Smooth muscle cell (in vitro differentiated cells): ENCODE data around the gene CD6. TPM values are rescaled to one million over a fixed set of nuclear protein-coding genes. Genes with fewer than 3 reads are reported as not detected.

Experiments
- DNase-seq: peaks from one replicate; lab custom pipeline; 2025; ENCODE audit not compliant: unreplicated experiment; lab: John Stamatoyannopoulos, UW
- H2AFZ ChIP-seq: fragments of 200-600 bp; sonication (generic); 2 replicates; pipeline ENCODE4 v1.6.0; 2016; ENCODE audit warnings: antibody characterized with exemption, low read depth, mild to moderate bottlenecking
- H3F3A ChIP-seq: fragments of 200-600 bp; sonication (generic); 2 replicates; pipeline ENCODE4 v1.6.0; 2017; ENCODE audit warnings: antibody characterized with exemption, low read depth
- H3K27ac ChIP-seq: fragments of 200-600 bp; sonication (generic); 2 replicates; pipeline ENCODE4 v1.5.1; 2016; ENCODE audit warnings: low read depth, mild to moderate bottlenecking
- H3K27me3 ChIP-seq: fragments of 200-600 bp; sonication (generic); 2 replicates; pipeline ENCODE4 v1.6.1; 2016; ENCODE audit warnings: low read depth, mild to moderate bottlenecking
- H3K36me3 ChIP-seq: fragments of 200-600 bp; sonication (generic); 2 replicates; pipeline ENCODE4 v1.5.1; 2016; ENCODE audit warnings: low read depth
- H3K4me1 ChIP-seq: fragments of 200-600 bp; sonication (generic); 2 replicates; pipeline ENCODE4 v1.5.1; 2016; ENCODE audit warnings: low read depth
- H3K4me2 ChIP-seq: fragments of 200-600 bp; sonication (generic); 2 replicates; pipeline ENCODE4 v1.6.0; 2016; ENCODE audit warnings: mild to moderate bottlenecking
- H3K4me3 ChIP-seq: fragments of 200-600 bp; sonication (generic); 2 replicates; pipeline ENCODE4 v1.5.1; 2016; ENCODE audit warnings: mild to moderate bottlenecking
- H3K79me2 ChIP-seq: fragments of 200-600 bp; sonication (generic); 2 replicates; pipeline ENCODE4 v1.6.0; 2016; ENCODE audit warnings: low read depth, mild to moderate bottlenecking
- H3K9ac ChIP-seq: fragments of 200-600 bp; sonication (generic); 2 replicates; pipeline ENCODE4 v1.6.0; 2016; ENCODE audit warnings: low read depth
- H3K9me3 ChIP-seq: fragments of 200-600 bp; sonication (generic); replicated peaks from 2 replicates; pipeline ENCODE4 v1.5.1; 2016; ENCODE audit warnings: low read depth
- H4K20me1 ChIP-seq: fragments of 200-600 bp; sonication (generic); 2 replicates; pipeline ENCODE4 v1.6.0; 2016; ENCODE audit warnings: low read depth
- WGBS: methylation state at CpG from one replicate; pipeline ENCODE4 v1.1.7; 2016; ENCODE audit warnings: low lambda C conversion rate; 5-methylcytosine and 5-hydroxymethylcytosine counted together
- polyA plus RNA-seq: library from polyadenylated mRNA; unstranded; fragments of >200 nt; fragmentation: Nextera tagmentation; extraction: Ambion mirVana; gene quantifications from 2 replicates; pipeline ENCODE4 v1.2.1, GENCODE V29; 2016
- total RNA-seq: library from RNA; depleted of rRNA; stranded (reverse); fragments of >200 nt; gene quantifications from 2 replicates; pipeline ENCODE4 v1.2.3, GENCODE V29; 2014
- TF ChIP-seq, protein P1 (sequence below): fragments of 200-600 bp; sonication (generic); IDR thresholded peaks from 2 replicates; pipeline ENCODE4 v1.5.1; 2017; ENCODE audit warnings: borderline replicate concordance, mild to moderate bottlenecking, antibody characterized with exemption; ENCODE audit not compliant: insufficient read depth, poor library complexity, severe bottlenecking

Gene CD6
- total and polyA plus RNA-seq, 2 experiments from 2014 or later: 0.27 TPM; not detected in 1

DNA sequence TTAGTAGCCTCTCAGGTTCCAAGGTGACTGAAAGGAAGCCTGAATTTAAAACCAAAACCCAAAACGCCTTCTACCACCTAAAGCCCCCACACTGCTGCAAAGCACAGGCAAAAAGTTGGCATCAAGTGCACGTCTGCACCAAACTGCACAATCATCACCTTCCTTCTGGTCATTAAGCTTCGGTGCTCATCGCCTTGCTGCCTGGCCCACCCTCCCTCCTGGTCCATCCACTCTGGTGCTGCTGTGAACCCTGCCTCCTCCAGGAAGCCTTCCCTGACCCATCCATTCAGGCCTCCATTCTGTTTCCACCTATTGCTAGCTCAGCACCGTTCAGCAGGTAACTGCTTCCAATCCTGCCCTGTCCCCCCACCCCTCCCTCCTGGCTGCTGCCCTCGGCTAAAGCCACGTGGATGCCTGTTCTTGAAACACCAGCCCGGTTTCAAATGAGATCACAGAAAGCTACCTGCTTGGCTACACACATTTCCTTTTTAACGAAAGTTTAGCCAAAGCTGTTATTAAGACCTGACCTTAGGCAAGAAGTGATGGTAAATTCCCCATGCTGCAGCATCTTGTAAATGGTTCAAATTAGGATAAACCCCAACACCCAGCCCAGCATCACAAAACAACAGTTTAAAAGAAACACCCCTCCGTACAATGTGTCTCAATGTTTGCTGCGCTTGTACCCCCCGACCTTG is 77.0 kb downstream of the CD6 start:
- no peaks in the 10 kb centered on the region for H3K79me2 ChIP-seq
- no peak overlapping the region for H3K4me2 ChIP-seq
- H3K27me3 ChIP-seq: peaks cover 7% of the 10 kb centered on the region
- whole genome bisulfite sequencing: 75% methylated on average over 12 of the region's 12 CpGs
- no peak overlapping the region for H3K9ac ChIP-seq
- no peaks in the 10 kb centered on the region for H3K4me1 ChIP-seq
- H3K36me3 ChIP-seq: no peaks in the 10 kb centered on the region
- H3K9me3 ChIP-seq: no peaks in the 10 kb centered on the region
- H3F3A ChIP-seq: no peaks in the 10 kb centered on the region
- H2AFZ ChIP-seq: no peak overlapping the region
- H3K27ac ChIP-seq: no peak overlapping the region
- H4K20me1 ChIP-seq: no peaks in the 10 kb centered on the region
- DNase-seq: no peak
- no peak overlapping the region for H3K4me3 ChIP-seq
- TF ChIP-seq, protein P1, sequence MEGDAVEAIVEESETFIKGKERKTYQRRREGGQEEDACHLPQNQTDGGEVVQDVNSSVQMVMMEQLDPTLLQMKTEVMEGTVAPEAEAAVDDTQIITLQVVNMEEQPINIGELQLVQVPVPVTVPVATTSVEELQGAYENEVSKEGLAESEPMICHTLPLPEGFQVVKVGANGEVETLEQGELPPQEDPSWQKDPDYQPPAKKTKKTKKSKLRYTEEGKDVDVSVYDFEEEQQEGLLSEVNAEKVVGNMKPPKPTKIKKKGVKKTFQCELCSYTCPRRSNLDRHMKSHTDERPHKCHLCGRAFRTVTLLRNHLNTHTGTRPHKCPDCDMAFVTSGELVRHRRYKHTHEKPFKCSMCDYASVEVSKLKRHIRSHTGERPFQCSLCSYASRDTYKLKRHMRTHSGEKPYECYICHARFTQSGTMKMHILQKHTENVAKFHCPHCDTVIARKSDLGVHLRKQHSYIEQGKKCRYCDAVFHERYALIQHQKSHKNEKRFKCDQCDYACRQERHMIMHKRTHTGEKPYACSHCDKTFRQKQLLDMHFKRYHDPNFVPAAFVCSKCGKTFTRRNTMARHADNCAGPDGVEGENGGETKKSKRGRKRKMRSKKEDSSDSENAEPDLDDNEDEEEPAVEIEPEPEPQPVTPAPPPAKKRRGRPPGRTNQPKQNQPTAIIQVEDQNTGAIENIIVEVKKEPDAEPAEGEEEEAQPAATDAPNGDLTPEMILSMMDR: no peak

DNA sequence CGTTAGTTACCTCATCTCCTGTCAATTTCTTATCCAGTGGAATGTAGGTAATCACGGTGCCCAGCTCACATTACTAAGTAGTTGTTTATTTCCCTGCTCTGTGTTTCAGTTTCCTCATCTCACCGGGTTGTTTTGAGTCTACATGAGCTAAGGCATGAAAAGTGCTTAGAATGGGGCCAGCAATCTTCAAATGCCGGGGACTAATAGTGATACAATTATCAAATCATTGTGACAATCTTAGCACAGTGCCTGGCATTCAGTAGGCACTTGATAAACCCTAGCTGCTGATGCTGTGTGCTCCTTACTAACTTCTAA is 77.5 kb downstream of the CD6 start:
- TF ChIP-seq, protein P1: no peak
- Histone ChIP-seq H3K27ac (no peak overlapping the region), H3K36me3 (no peaks in the 10 kb centered on the region), H3K4me1 (no peaks in the 10 kb centered on the region), H3K4me2 (no peak overlapping the region), H4K20me1 (no peaks in the 10 kb centered on the region), H2AFZ (no peak overlapping the region), H3K9ac (no peak overlapping the region), H3K27me3 (peaks cover 7% of the 10 kb centered on the region), H3K79me2 (no peaks in the 10 kb centered on the region), H3K9me3 (no peaks in the 10 kb centered on the region), H3F3A (no peaks in the 10 kb centered on the region), H3K4me3 (no peak overlapping the region)
- 80% methylated on average over 4 of the region's 4 CpGs for WGBS
- no peak for DNase-seq

DNA sequence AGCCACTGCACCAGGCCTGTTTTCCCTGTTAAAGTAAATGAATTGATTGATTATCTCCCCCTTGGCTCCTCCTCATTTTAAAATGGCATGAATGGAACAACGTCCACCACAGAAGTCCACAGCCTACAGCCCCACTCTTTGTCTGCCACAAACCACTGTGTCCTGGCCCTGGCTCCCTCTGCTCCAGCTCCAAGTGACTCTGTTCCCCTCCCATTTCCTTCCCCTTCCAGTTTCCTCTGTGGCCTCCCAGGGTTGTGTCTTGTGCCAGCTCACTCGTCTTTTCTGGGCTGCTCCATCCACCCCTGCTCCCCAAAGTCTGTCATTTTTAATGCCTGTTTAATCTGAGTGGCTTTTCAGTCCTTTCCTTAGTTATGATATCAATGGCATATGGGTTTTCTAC is 78.4 kb downstream of the CD6 start:
- no peaks in the 10 kb centered on the region for H3F3A ChIP-seq
- H3K27me3 ChIP-seq: peaks cover 7% of the 10 kb centered on the region
- WGBS: 61% methylated on average over 2 of the region's 2 CpGs
- no peak overlapping the region for H3K27ac ChIP-seq
- DNase-seq: no peak
- no peaks in the 10 kb centered on the region for H3K79me2 ChIP-seq
- H3K4me2 ChIP-seq: no peak overlapping the region
- H4K20me1 ChIP-seq: no peaks in the 10 kb centered on the region
- H3K9ac ChIP-seq: no peak overlapping the region
- no peaks in the 10 kb centered on the region for H3K36me3 ChIP-seq
- H2AFZ ChIP-seq: no peak overlapping the region
- TF ChIP-seq, protein P1: no peak
- no peaks in the 10 kb centered on the region for H3K4me1 ChIP-seq
- no peaks in the 10 kb centered on the region for H3K9me3 ChIP-seq
- H3K4me3 ChIP-seq: no peak overlapping the region
